Keratinocyte (primary cell): ENCODE data around the gene DUSP5. TPM values are rescaled to one million over a fixed set of nuclear protein-coding genes. Genes with fewer than 3 reads are reported as not detected.

Experiments
- DNase-seq: peaks from one replicate; pipeline ENCODE4 v3.0.0-alpha.2; 2011; ENCODE audit warnings: low read depth, missing footprints, low spot score
- FAIRE-seq: peaks from 2 replicates; lab custom pipeline; 2011; peaks lifted over from hg19 to GRCh38; lab: Jason Lieb, UNC
- H2AFZ ChIP-seq: 2 replicates; pipeline ENCODE4 v1.6.0; 2012; ENCODE audit warnings: low read length, control low read depth, inconsistent platforms; ENCODE audit not compliant: control insufficient read depth
- H3K27ac ChIP-seq: 2 replicates; pipeline ENCODE4 v1.5.1; 2011; ENCODE audit warnings: low read length; ENCODE audit not compliant: control insufficient read depth, insufficient read depth
- H3K27me3 ChIP-seq: 3 replicates; pipeline ENCODE4 v1.6.0; 2011; ENCODE audit warnings: low read length; ENCODE audit not compliant: control insufficient read depth, insufficient read depth; ENCODE audit errors: extremely low read depth
- H3K36me3 ChIP-seq, 2 experiments: 2 replicates in 1 of 2; 3 replicates in 1 of 2; pipeline ENCODE4 v1.5.1; 2011; ENCODE audit warnings: low read length in 2 of 2, mild to moderate bottlenecking in 1 of 2; ENCODE audit not compliant: control insufficient read depth in 2 of 2, insufficient read depth in 2 of 2; ENCODE audit errors: extremely low read depth in 1 of 2
- H3K4me1 ChIP-seq: 3 replicates; pipeline ENCODE4 v1.5.1; 2011; ENCODE audit warnings: low read length; ENCODE audit not compliant: control insufficient read depth, insufficient read depth; ENCODE audit errors: extremely low read depth
- H3K4me2 ChIP-seq: 3 replicates; pipeline ENCODE4 v1.6.0; 2011; ENCODE audit warnings: low read depth, low read length; ENCODE audit not compliant: control insufficient read depth, insufficient read depth; ENCODE audit errors: extremely low read depth
- H3K4me3 ChIP-seq, 3 experiments: fragments of 200-600 bp in 1 of 3; sonication (generic) in 1 of 3; 2 replicates in 2 of 3; 3 replicates in 1 of 3; pipeline ENCODE4 v1.5.1; 2011 to 2016; ENCODE audit warnings: low read length in 3 of 3, mild to moderate bottlenecking in 3 of 3, control low read depth in 2 of 3, inconsistent platforms in 1 of 3, low read depth in 1 of 3, mixed read lengths in 1 of 3, mixed run types in 1 of 3, moderate library complexity in 1 of 3; ENCODE audit not compliant: control insufficient read depth in 2 of 3, insufficient read depth in 2 of 3; ENCODE audit errors: extremely low read depth in 1 of 3
- H3K79me2 ChIP-seq: 2 replicates; pipeline ENCODE4 v1.6.0; 2012; ENCODE audit warnings: low read length; ENCODE audit not compliant: control insufficient read depth, insufficient read depth
- H3K9ac ChIP-seq: 3 replicates; pipeline ENCODE4 v1.6.0; 2011; ENCODE audit warnings: low read length; ENCODE audit not compliant: control insufficient read depth, insufficient read depth; ENCODE audit errors: extremely low read depth
- H3K9me1 ChIP-seq: 3 replicates; pipeline ENCODE4 v1.6.0; 2011; ENCODE audit warnings: low read length; ENCODE audit not compliant: control insufficient read depth, insufficient read depth; ENCODE audit errors: extremely low read depth
- H3K9me3 ChIP-seq: 2 replicates; pipeline ENCODE4 v1.5.1; 2012; ENCODE audit warnings: low read depth, low read length; ENCODE audit not compliant: control insufficient read depth
- H4K20me1 ChIP-seq: 3 replicates; pipeline ENCODE4 v1.6.0; 2011; ENCODE audit warnings: low read length; ENCODE audit not compliant: control insufficient read depth, insufficient read depth; ENCODE audit errors: extremely low read depth
- EZH2 ChIP-seq: IDR thresholded peaks from one replicate; pipeline ENCODE4 v1.6.1; 2012; ENCODE audit warnings: inconsistent platforms, mild to moderate bottlenecking, low read length, moderate library complexity
- dilution Hi-C: fragments of 300-500 bp; cut with MboI; formaldehyde crosslinking; loops from one replicate; pipeline ENCODE4 v1.7.0; 2020; ENCODE audit warnings: low sequenced_read_pairs; ENCODE audit not compliant: extremely low pct_ligation_motif_present
- polyA plus RNA-seq, 5 experiments: library from polyadenylated mRNA; depleted of rRNA in 3 of 5; stranded (reverse) in 3 of 5; stranded (forward) in 1 of 5; unstranded in 1 of 5; fragments of >200 nt; gene quantifications; 1 replicate in 1 of 5; 2 replicates in 3 of 5; 3 replicates in 1 of 5; pipeline versions ENCODE4 v1.2.1 to v1.2.3, GENCODE V29; 2011 to 2012; ENCODE audit warnings: missing spikeins in 2 of 5, low read depth in 1 of 5, low replicate concordance in 1 of 5
- TF ChIP-seq, protein P1 (sequence below), 3 experiments: IDR thresholded peaks in 1 of 3; conservative IDR thresholded peaks in 1 of 3; optimal IDR thresholded peaks in 1 of 3; 2 replicates in 2 of 3; 3 replicates in 1 of 3; pipeline versions ENCODE3 to v1.5.1; 2011; ENCODE audit warnings: low read length in 3 of 3, mild to moderate bottlenecking in 3 of 3, moderate library complexity in 2 of 3, control low read depth in 1 of 3, inconsistent platforms in 1 of 3; ENCODE audit not compliant: insufficient read depth in 2 of 3; ENCODE audit errors: extremely low read depth in 1 of 3

The DUSP5 gene
- polyA plus RNA-seq, 1 donor (not counting 4 experiments of a cell fraction or from before 2014, with no cell fraction given), result 49.6 TPM

DNA sequence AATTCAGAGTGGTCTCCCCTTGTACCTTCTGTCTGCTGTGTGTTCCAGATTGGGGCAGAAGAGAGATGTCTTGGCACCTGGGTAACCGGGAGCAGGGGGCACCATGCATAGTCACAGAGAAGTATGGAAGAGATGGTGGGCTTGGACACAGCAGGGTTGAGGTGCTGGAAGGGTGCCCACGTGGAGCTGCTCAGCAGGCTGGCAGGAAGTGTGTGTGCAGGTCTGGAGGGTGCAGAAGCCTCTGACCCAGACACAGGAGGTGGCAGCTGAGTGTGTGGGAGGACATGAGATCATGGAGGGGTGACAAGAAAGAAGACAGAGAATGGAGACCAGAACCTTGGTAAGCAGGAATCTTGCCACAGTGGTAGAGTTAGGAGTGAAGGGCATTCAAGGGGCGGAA is 42.3 kb upstream of the DUSP5 start:
- H3K4me2 ChIP-seq, result no peak overlapping the region

DNA sequence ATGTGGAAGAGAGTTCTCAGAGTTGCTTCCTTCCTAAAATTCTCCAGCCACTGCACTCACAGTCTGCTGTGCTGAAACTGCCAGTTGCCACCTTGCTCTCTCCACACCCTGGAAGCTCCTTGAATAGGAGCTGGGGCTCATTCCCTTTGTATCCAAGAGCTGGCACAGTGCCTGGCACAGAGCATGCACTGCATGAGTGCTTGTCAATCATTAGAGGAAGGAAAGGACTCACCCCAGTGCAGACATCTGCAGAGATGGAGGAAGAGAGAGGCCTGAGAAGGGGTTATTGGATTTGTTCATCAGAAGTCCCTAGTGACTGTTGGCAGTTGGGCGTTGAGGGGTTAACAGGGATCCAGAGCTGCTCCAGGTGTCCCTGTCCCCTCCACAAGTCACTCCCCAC is 41.7 kb upstream of the DUSP5 start:
- H3K9ac ChIP-seq, result no peak overlapping the region
- TF ChIP-seq, protein P1, sequence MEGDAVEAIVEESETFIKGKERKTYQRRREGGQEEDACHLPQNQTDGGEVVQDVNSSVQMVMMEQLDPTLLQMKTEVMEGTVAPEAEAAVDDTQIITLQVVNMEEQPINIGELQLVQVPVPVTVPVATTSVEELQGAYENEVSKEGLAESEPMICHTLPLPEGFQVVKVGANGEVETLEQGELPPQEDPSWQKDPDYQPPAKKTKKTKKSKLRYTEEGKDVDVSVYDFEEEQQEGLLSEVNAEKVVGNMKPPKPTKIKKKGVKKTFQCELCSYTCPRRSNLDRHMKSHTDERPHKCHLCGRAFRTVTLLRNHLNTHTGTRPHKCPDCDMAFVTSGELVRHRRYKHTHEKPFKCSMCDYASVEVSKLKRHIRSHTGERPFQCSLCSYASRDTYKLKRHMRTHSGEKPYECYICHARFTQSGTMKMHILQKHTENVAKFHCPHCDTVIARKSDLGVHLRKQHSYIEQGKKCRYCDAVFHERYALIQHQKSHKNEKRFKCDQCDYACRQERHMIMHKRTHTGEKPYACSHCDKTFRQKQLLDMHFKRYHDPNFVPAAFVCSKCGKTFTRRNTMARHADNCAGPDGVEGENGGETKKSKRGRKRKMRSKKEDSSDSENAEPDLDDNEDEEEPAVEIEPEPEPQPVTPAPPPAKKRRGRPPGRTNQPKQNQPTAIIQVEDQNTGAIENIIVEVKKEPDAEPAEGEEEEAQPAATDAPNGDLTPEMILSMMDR (optimal IDR thresholded peaks at IDR 0.05 in 1 of 3, IDR thresholded peaks at IDR 0.05 in 1 of 3, conservative IDR thresholded peaks at IDR 0.05 in 1 of 3; ENCODE audit: extremely low read depth in 1 of 3, insufficient read depth in 2 of 3, low read length in 3 of 3), result no peak
- no peak for TF ChIP-seq EZH2
- no peak overlapping the region for H3K27ac ChIP-seq
- no peak for DNase-seq
- H3K79me2 ChIP-seq, result no peaks in the 10 kb centered on the region
- peak; percentile 75 for FAIRE-seq
- H3K27me3 ChIP-seq, result no peaks in the 10 kb centered on the region
- H3K4me2 ChIP-seq, result peak overlapping the region; percentile 25
- no peaks in the 10 kb centered on the region for H3K36me3 ChIP-seq
- dilution Hi-C loops, result no loop called here
- no peaks in the 10 kb centered on the region for H3K9me1 ChIP-seq
- H3K4me3 ChIP-seq, result no peak overlapping the region
- H3K4me1 ChIP-seq, result peaks cover 19% of the 10 kb centered on the region
- H3K9me3 ChIP-seq, result no peaks in the 10 kb centered on the region
- H2AFZ ChIP-seq, result no peak overlapping the region
- H4K20me1 ChIP-seq, result no peaks in the 10 kb centered on the region

More for the DNA sequence above, 42.3 kb upstream of the DUSP5 start:
- no peak overlapping the region for H3K9ac ChIP-seq
- no peaks in the 10 kb centered on the region for H3K79me2 ChIP-seq
- H3K36me3 ChIP-seq, result no peaks in the 10 kb centered on the region
- H3K4me3 ChIP-seq, result no peak overlapping the region
- no peaks in the 10 kb centered on the region for H3K27me3 ChIP-seq
- no peak for FAIRE-seq
- H3K9me1 ChIP-seq, result no peaks in the 10 kb centered on the region
- H2AFZ ChIP-seq, result no peak overlapping the region
- no peak for DNase-seq
- no peaks in the 10 kb centered on the region for H4K20me1 ChIP-seq
- peaks cover 19% of the 10 kb centered on the region for H3K4me1 ChIP-seq
- TF ChIP-seq, protein P1 (optimal IDR thresholded peaks at IDR 0.05 in 1 of 3, IDR thresholded peaks at IDR 0.05 in 1 of 3, conservative IDR thresholded peaks at IDR 0.05 in 1 of 3; ENCODE audit: extremely low read depth in 1 of 3, insufficient read depth in 2 of 3, low read length in 3 of 3), result no peak
- no peak for TF ChIP-seq EZH2
- dilution Hi-C loops, result no loop called here
- H3K27ac ChIP-seq, result no peak overlapping the region
- no peaks in the 10 kb centered on the region for H3K9me3 ChIP-seq
